C4-2B (cell line): ENCODE results near the gene ARF1.

ENCODE experiments used
- H3K27ac ChIP-seq: fragments of 450-650 bp; 2 replicates; pipeline ENCODE4 v1.5.1; 2017
- CTCF ChIP-seq: fragments of 450-650 bp; conservative IDR thresholded peaks from 2 replicates; pipeline ENCODE4 v1.5.1; 2017; ENCODE audit warnings: mild to moderate bottlenecking
- ZFX ChIP-seq: fragments of 450-650 bp; IDR thresholded peaks from 2 replicates; pipeline ENCODE4 v1.6.1; 2017

ARF1 gene

GRCh38 chr1:228038387-228039005 is 44.0 kb upstream of the ARF1 start:
- no peak for TF ChIP-seq ZFX
- TF ChIP-seq CTCF = no peak
- H3K27ac ChIP-seq = no peak overlapping the region

DNA sequence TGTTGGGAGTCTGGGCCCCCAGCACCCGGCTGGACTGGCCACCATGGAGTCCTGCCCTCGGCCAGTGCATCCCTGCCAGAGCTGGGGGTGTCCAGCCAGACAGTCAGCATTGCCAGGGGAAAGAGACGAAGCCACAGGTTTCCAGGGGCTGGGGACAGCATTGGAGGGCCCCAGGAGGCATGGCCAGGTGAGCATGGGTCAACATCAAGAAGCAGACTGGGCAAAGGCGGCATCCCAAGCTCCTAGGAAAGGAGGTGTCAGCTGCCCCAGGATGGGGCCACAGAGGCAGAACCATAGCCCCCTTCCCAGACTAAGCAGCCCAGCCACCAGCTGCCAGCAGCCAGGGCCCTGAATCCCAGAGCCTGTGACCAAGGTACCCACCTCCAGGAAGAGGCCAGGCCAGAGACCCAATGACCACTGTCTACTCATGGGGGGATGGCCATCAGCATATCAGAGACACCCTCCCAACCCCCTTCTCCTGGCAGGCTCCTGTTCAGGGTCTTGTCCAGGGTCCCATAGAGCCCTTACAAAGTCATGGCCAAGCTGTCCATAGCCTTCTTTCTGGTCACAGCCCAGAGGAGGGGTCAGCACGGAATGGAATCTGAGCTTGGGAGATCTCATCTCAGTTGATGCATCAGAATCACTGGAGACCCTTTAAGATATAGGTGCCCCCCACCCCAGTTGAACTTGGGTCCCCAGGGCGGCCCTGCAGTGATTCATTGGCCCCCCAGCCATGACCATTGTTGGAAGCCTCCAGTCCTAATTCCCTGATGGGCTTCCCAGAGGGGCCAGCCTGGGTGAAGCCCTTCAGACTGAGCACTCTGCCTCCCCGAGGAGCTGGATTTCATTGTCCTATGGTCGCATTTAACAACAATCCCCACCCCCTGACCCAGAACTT is 43.3 kb upstream of the ARF1 start:
- TF ChIP-seq ZFX = no peak
- no peak for TF ChIP-seq CTCF
- no peak overlapping the region for H3K27ac ChIP-seq

DNA sequence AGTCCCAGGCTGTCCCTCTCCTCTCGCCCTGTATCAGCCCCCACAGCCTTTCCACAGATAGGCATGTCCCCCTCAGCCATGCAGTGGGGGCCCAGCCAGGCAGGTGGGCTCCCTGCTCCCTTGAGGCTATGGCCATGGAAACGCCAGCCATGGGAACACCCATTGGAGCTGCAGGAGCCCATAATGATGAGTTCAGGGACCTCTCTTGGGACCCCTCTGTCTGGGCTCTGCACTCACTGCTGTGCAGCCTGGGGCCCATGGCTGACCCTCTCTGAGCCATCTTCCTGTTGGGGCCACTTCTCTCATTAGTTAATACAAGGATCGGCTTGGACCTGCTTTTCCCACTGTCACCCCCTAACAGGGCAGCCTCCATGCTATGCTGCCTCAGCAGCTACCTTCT is 42.5 kb upstream of the ARF1 start:
- no peak for TF ChIP-seq ZFX
- TF ChIP-seq CTCF = no peak
- H3K27ac ChIP-seq = no peak overlapping the region

DNA sequence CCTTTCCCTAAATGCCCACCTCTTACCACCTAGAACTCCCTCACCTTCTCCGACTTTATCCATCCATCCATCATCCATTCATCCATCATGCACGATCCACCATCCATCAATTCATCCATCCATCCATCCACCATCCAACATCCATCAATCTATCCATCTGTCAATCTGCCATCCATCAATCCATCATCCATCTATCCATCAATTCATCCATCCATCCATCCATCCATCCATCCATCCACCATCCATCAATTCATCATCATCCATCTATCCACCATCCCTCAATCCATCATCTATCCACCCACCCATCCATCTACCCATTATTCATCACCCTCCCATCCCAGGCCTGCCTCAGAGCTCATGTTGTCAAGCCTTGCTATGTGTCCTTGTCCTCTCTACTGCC is 41.2 kb upstream of the ARF1 start:
- no peak overlapping the region for H3K27ac ChIP-seq
- no peak for TF ChIP-seq ZFX
- no peak for TF ChIP-seq CTCF

DNA sequence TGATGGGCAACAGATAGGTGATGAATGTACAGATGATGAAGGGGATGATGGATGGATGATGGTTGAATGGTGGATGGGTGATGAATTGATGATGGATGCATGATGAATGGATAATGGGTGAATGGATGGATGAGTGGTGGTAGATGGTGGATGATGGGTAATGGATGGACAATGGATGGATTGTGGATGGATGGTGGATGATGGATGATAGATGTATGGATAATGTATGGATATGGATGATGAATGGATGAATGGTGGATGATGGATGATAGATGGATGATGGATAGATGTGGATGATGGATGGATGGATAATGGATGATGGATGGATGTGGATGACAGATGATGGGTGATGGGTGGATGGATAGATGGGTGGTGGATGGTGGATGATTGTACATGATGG is 40.0 kb upstream of the ARF1 start:
- no peak overlapping the region for H3K27ac ChIP-seq
- TF ChIP-seq ZFX (no peak), CTCF (no peak)

DNA sequence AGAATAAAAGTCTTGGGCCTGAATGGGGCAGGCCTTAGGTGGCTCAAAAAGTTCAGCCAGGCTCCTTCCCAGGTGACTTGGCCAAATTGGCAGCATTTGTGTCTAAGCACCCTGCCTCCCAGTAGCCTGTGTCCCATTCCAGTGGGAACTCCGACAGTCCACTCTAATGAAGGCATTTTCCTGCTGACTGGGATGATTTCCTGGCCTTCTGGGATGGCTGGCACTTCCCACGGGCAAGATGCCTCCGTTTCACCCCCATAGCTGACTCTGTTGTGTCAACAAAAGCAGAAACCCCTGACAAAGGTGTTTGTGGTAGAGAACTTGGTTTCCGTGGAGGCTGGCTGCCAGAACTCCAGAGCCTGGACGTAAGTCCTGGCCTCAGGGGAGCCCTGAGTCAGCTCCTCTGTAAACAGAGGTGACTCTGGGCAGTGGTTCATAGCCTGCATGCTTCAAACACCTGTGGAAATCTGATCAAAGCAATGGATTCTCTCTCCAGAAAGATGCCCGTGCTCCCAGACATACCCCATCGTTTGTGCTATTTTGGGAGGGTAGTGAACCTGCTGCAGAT is 39.1 kb upstream of the ARF1 start:
- TF ChIP-seq ZFX = no peak
- no peak for TF ChIP-seq CTCF
- H3K27ac ChIP-seq = no peak overlapping the region

DNA sequence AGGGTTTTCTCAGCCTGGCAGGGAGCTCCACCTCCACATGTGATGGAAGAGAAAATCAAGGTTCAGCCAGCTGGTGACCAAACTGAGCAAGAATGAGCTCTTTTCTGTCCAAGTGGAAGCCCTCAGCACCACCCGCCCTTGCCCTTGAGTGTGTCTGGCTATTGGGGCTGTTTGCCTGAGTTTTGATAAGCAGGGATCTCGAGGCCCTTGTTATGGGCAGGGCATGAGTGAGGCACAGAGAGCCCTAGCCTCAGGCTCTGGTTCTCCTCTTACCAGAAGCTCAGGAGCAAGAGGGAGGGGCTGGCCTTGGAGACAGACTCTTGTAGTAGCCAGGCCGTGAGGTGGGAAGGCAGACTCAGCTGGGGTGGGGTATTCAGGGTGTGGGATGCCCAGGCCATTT is 37.5 kb upstream of the ARF1 start:
- TF ChIP-seq ZFX = no peak
- TF ChIP-seq CTCF = no peak
- no peak overlapping the region for H3K27ac ChIP-seq
